ENCODE measurements around the gene MRI1.
A peak's percentile ranks its signal among the peaks of the same experiment; 100 is the strongest.
"Not testable (repeated sequence)": the region's sequence is repeated elsewhere in the genome, so short reads cannot be mapped to it uniquely, and the experiment has no call there.

MRI1 gene

DNA sequence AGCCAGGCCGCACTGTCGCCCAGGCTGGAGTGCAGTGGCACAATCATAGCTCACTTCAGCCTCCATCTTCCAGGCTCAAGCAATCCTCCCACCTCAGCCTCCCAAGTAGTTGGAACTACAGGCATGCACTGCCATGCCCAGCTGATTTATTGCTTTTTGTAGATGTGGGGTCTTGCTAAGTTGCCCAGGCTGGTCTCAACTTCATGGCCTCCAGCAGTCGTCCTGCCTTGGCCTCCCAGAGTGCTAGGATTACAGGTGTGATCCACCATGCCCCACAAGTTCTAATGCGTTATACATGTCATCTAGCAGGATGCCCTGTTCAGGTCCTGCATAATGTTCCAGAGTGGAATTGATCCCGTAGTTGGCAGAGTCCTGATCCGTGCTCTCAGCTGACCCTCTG, 14.5 kb downstream of the MRI1 start:
- no peak overlapping the region for H2BK120ac ChIP-seq (ENCODE audit: low read depth, low read length)
- H4K91ac ChIP-seq (ENCODE audit: low read length), result no peak overlapping the region
- H3K79me1 ChIP-seq (replicated peaks; ENCODE audit: low read length, poor library complexity, severe bottlenecking), result peaks cover 22% of the 10 kb centered on the region
- H2AK5ac ChIP-seq (ENCODE audit: low read length, severe bottlenecking), result no peak overlapping the region
- H3K27ac ChIP-seq (ENCODE audit: low read length, poor library complexity, severe bottlenecking), result no peak overlapping the region
- H3K9ac ChIP-seq (ENCODE audit: low read length), result peak overlapping the region; percentile 15
- no peak overlapping the region for H3K4ac ChIP-seq (ENCODE audit: low read depth in 1 of 2, low read length in 2 of 2)
- H3K4me1 ChIP-seq (ENCODE audit: control insufficient read depth, insufficient read depth, low read depth, low read length), result peaks cover 10% of the 10 kb centered on the region
- no peaks in the 10 kb centered on the region for H3K9me3 ChIP-seq (ENCODE audit: control insufficient read depth, low read length)
- H2BK5ac ChIP-seq (ENCODE audit: low read depth, low read length, poor library complexity, severe bottlenecking), result no peak overlapping the region
- H2AFZ ChIP-seq (ENCODE audit: low read depth, low read length), result no peak overlapping the region
- no peaks in the 10 kb centered on the region for H3K27me3 ChIP-seq (ENCODE audit: control insufficient read depth in 1 of 2, insufficient read depth in 1 of 2, low read length in 2 of 2)
- H2BK12ac ChIP-seq (ENCODE audit: low read length in 2 of 2), result no peak overlapping the region
- peaks cover 37 to 40% of the 10 kb centered on the region in 2 experiments for H3K36me3 ChIP-seq (ENCODE audit: control insufficient read depth in 1 of 2, insufficient read depth in 2 of 2, low read depth in 1 of 2, low read length in 2 of 2)
- WGBS, result 98% methylated on average over 6 of the region's 6 CpGs
- H3K18ac ChIP-seq (ENCODE audit: low read depth in 1 of 2, low read length in 2 of 2), result no peak overlapping the region
- no peak overlapping the region for H4K8ac ChIP-seq (ENCODE audit: low read length)
- no peak overlapping the region for H3K14ac ChIP-seq (ENCODE audit: low read length in 2 of 2)
- no peak overlapping the region for H3K4me3 ChIP-seq (ENCODE audit: insufficient read depth in 1 of 2, low read depth in 1 of 2, low read length in 2 of 2)
- no peak overlapping the region for H2BK15ac ChIP-seq (ENCODE audit: low read depth, poor library complexity, severe bottlenecking)
- H3K4me2 ChIP-seq (ENCODE audit: low read length, poor library complexity, severe bottlenecking), result no peak overlapping the region
- DNase-seq, result no peak
- no peak overlapping the region for H3K23ac ChIP-seq (ENCODE audit: low read length in 2 of 2)

DNA sequence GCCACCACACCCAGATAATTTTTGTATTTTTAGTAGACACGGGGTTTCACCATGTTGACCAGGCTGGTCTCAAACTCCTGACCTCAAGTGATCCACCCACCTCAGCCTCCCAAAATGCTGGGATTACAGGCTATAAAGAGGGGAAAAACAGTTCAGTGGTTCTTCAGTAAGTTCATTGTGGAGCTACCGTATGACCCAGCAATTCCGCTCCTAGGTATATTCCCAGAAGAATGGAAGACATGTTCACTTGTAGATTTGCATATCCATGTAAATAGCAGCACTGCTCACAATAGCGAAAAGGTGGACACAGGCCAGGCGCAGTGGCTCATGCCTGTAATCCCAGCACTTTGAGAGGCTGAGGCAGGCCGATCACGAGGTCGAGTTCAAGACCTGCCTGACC, 15.5 kb downstream of the MRI1 start:
- H3K27me3 ChIP-seq (ENCODE audit: control insufficient read depth in 1 of 2, insufficient read depth in 1 of 2, low read length in 2 of 2); H3K27ac ChIP-seq (ENCODE audit: low read length, poor library complexity, severe bottlenecking); H3K4me2 ChIP-seq (ENCODE audit: low read length, poor library complexity, severe bottlenecking); H2BK15ac ChIP-seq (ENCODE audit: low read depth, poor library complexity, severe bottlenecking); H3K9ac ChIP-seq (ENCODE audit: low read length); H3K23ac ChIP-seq (ENCODE audit: low read length in 2 of 2); H3K4ac ChIP-seq (ENCODE audit: low read depth in 1 of 2, low read length in 2 of 2); H3K14ac ChIP-seq (ENCODE audit: low read length in 2 of 2); H3K9me3 ChIP-seq (ENCODE audit: control insufficient read depth, low read length); H2AK5ac ChIP-seq (ENCODE audit: low read length, severe bottlenecking); H2BK120ac ChIP-seq (ENCODE audit: low read depth, low read length); DNase-seq; H3K4me3 ChIP-seq (ENCODE audit: insufficient read depth in 1 of 2, low read depth in 1 of 2, low read length in 2 of 2); H2BK5ac ChIP-seq (ENCODE audit: low read depth, low read length, poor library complexity, severe bottlenecking); H2AFZ ChIP-seq (ENCODE audit: low read depth, low read length); H3K18ac ChIP-seq (ENCODE audit: low read depth in 1 of 2, low read length in 2 of 2); H4K91ac ChIP-seq (ENCODE audit: low read length); H4K8ac ChIP-seq (ENCODE audit: low read length); H2BK12ac ChIP-seq (ENCODE audit: low read length in 2 of 2): not testable (repeated sequence)
- peaks cover 22% of the 10 kb centered on the region for H3K79me1 ChIP-seq (replicated peaks; ENCODE audit: low read length, poor library complexity, severe bottlenecking)
- peaks cover 10% of the 10 kb centered on the region for H3K4me1 ChIP-seq (ENCODE audit: control insufficient read depth, insufficient read depth, low read depth, low read length)
- WGBS, result 96% methylated on average over 8 of the region's 8 CpGs
- peaks cover 37 to 40% of the 10 kb centered on the region in 2 experiments for H3K36me3 ChIP-seq (ENCODE audit: control insufficient read depth in 1 of 2, insufficient read depth in 2 of 2, low read depth in 1 of 2, low read length in 2 of 2)

DNA sequence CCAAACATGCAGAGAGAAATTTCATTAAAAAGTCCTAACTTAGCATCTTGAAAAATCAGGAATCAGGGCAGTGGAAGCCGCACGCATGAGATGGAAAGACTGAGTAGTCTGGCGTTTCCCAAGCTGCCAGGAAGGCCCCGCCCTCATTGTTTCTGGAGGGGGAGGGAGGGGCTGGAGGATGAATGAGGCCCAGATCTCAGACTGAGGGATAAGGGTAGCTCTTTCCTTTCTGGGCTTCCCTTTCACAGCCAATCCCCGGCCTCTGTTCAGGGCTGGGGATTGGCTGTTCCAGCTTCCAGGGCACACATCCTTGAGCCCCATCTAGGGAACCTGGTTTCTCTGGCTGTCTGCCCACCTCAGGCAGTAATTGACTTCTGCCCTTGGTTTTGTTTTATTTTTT, 17.2 kb downstream of the MRI1 start:
- no peak overlapping the region for H3K27ac ChIP-seq (ENCODE audit: low read length, poor library complexity, severe bottlenecking)
- H3K27me3 ChIP-seq (ENCODE audit: control insufficient read depth in 1 of 2, insufficient read depth in 1 of 2, low read length in 2 of 2), result no peaks in the 10 kb centered on the region
- H3K36me3 ChIP-seq (ENCODE audit: control insufficient read depth in 1 of 2, insufficient read depth in 2 of 2, low read depth in 1 of 2, low read length in 2 of 2), result peaks cover 32 to 35% of the 10 kb centered on the region in 2 experiments
- H4K91ac ChIP-seq (ENCODE audit: low read length), result no peak overlapping the region
- no peak overlapping the region for H4K8ac ChIP-seq (ENCODE audit: low read length)
- peak; percentile 96 for DNase-seq
- no peak overlapping the region for H3K4ac ChIP-seq (ENCODE audit: low read depth in 1 of 2, low read length in 2 of 2)
- no peak overlapping the region for H2BK5ac ChIP-seq (ENCODE audit: low read depth, low read length, poor library complexity, severe bottlenecking)
- H2BK12ac ChIP-seq (ENCODE audit: low read length in 2 of 2), result no peak overlapping the region
- H3K4me2 ChIP-seq (ENCODE audit: low read length, poor library complexity, severe bottlenecking), result no peak overlapping the region
- H2AFZ ChIP-seq (ENCODE audit: low read depth, low read length), result no peak overlapping the region
- no peak overlapping the region for H2AK5ac ChIP-seq (ENCODE audit: low read length, severe bottlenecking)
- no peak overlapping the region for H2BK15ac ChIP-seq (ENCODE audit: low read depth, poor library complexity, severe bottlenecking)
- no peak overlapping the region for H3K4me3 ChIP-seq (ENCODE audit: insufficient read depth in 1 of 2, low read depth in 1 of 2, low read length in 2 of 2)
- peaks cover 18% of the 10 kb centered on the region for H3K79me1 ChIP-seq (replicated peaks; ENCODE audit: low read length, poor library complexity, severe bottlenecking)
- H3K23ac ChIP-seq (ENCODE audit: low read length in 2 of 2), result no peak overlapping the region
- peak overlapping the region; percentile 67 for H3K9ac ChIP-seq (ENCODE audit: low read length)
- no peak overlapping the region for H2BK120ac ChIP-seq (ENCODE audit: low read depth, low read length)
- 5% methylated on average over 5 of the region's 5 CpGs for WGBS
- H3K18ac ChIP-seq (ENCODE audit: low read depth in 1 of 2, low read length in 2 of 2), result no peak overlapping the region
- peaks cover 7% of the 10 kb centered on the region for H3K4me1 ChIP-seq (ENCODE audit: control insufficient read depth, insufficient read depth, low read depth, low read length)
- no peak overlapping the region for H3K14ac ChIP-seq (ENCODE audit: low read length in 2 of 2)
- H3K9me3 ChIP-seq (ENCODE audit: control insufficient read depth, low read length), result no peaks in the 10 kb centered on the region

DNA sequence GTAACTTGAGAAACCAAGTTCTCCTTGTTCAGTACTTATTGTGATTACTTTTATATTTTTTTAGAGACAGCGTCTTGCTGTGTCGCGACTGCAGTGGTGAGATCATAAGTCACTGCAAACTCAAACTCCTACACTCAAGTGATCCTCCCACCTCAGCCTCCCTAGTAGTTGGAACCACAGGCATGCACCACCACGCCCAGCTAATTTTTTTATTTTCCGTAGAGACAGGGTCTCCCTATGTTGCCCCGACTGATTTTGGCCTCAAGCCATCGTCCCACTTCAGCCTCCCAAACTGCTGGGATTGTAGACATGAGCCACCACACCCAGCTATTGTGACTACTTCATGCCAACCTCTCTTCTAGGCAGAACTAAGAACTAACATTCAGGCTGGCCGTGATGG, 18.2 kb downstream of the MRI1 start:
- Histone ChIP-seq H3K18ac (ENCODE audit: low read depth in 1 of 2, low read length in 2 of 2) (no peak overlapping the region), H3K14ac (ENCODE audit: low read length in 2 of 2) (no peak overlapping the region), H3K4me3 (ENCODE audit: insufficient read depth in 1 of 2, low read depth in 1 of 2, low read length in 2 of 2) (no peak overlapping the region), H2AK5ac (ENCODE audit: low read length, severe bottlenecking) (no peak overlapping the region), H3K4me1 (ENCODE audit: control insufficient read depth, insufficient read depth, low read depth, low read length) (peaks cover 11% of the 10 kb centered on the region), H3K4ac (ENCODE audit: low read depth in 1 of 2, low read length in 2 of 2) (no peak overlapping the region), H2BK120ac (ENCODE audit: low read depth, low read length) (no peak overlapping the region), H2BK12ac (ENCODE audit: low read length in 2 of 2) (no peak overlapping the region), H3K23ac (ENCODE audit: low read length in 2 of 2) (no peak overlapping the region), H2BK5ac (ENCODE audit: low read depth, low read length, poor library complexity, severe bottlenecking) (no peak overlapping the region), H2BK15ac (ENCODE audit: low read depth, poor library complexity, severe bottlenecking) (no peak overlapping the region), H3K27ac (ENCODE audit: low read length, poor library complexity, severe bottlenecking) (no peak overlapping the region), H3K9me3 (ENCODE audit: control insufficient read depth, low read length) (no peaks in the 10 kb centered on the region), H3K79me1 (replicated peaks; ENCODE audit: low read length, poor library complexity, severe bottlenecking) (peaks cover 14% of the 10 kb centered on the region), H4K8ac (ENCODE audit: low read length) (no peak overlapping the region), H3K27me3 (ENCODE audit: control insufficient read depth in 1 of 2, insufficient read depth in 1 of 2, low read length in 2 of 2) (no peaks in the 10 kb centered on the region), H3K4me2 (ENCODE audit: low read length, poor library complexity, severe bottlenecking) (no peak overlapping the region), H3K9ac (ENCODE audit: low read length) (peak overlapping the region; percentile 67), H3K36me3 (ENCODE audit: control insufficient read depth in 1 of 2, insufficient read depth in 2 of 2, low read depth in 1 of 2, low read length in 2 of 2) (peaks cover 24 to 25% of the 10 kb centered on the region in 2 experiments), H4K91ac (ENCODE audit: low read length) (no peak overlapping the region), H2AFZ (ENCODE audit: low read depth, low read length) (no peak overlapping the region)
- 94% methylated on average over 8 of the region's 8 CpGs for WGBS
- no peak for DNase-seq
